Jurkat, Clone E6-1 (cell line): ENCODE results near the gene LRMDA.
"Not testable (repeated sequence)": the region's sequence is repeated elsewhere in the genome, so short reads cannot be mapped to it uniquely, and the experiment has no call there.

Experiments
- DNase-seq: peaks from one replicate; pipeline ENCODE4 v3.0.0-alpha.2; 2011; ENCODE audit warnings: low read depth, low spot score
- H3K4me3 ChIP-seq: 2 replicates; pipeline ENCODE4 v1.5.1; 2011; ENCODE audit warnings: mild to moderate bottlenecking, low read length, control low read depth, moderate library complexity

Gene LRMDA

DNA sequence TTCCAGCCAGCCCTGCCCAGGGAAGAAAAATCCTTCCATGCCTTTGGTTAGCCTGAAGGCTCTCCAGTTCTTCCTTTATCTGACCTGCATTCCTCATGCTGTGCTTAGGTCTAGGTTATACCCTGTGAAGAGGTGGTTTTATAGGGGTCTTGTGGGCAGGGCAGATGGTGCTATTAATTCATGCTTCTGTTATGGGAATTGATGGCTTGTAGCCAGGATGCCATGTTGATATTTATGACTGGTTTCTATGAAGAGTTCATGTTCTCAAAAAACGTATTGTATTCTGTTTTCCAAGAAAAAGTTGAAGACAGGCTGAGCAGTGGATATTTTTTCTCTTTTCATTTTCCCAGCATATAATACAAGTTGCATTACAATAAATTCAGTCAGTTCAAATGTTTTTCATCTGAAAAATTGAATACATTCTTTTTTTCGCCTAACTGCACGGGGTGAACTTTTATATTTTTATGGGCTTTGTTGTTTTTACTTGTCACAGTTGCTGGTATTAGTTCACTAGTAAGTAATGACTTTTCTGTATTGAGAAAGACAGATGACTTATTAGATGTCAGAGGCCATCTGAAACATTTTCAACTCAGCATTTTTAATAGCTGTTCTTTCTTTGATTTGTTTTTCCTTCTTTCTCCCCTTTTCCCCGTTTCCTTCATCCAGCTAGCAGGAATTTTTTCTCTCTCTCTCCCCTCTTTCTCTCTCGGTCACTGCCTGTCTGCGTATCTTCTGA lies 322.8 kb downstream of the LRMDA start:
- DNase-seq = no peak
- no peak overlapping the region for H3K4me3 ChIP-seq

DNA sequence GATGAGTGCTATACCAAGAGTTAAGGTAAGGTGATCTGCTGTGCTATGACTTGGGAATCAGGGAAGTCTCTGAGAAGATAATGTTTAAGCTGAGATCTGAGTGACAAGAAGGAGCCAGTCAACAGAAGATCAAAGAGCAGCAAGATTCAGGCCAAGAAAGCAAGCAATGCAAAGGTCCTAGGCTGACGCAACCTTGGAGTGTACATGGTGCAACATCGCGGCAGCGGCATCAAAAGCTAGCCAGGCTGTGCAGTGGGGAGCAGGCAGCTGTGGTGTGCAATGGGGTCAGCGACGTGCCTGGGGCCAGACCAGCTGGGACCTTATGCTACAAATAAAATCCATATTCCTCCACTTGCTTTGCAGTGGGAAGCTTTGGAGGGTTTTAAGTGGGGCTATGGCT lies 324.1 kb downstream of the LRMDA start:
- no peak for DNase-seq
- no peak overlapping the region for H3K4me3 ChIP-seq

DNA sequence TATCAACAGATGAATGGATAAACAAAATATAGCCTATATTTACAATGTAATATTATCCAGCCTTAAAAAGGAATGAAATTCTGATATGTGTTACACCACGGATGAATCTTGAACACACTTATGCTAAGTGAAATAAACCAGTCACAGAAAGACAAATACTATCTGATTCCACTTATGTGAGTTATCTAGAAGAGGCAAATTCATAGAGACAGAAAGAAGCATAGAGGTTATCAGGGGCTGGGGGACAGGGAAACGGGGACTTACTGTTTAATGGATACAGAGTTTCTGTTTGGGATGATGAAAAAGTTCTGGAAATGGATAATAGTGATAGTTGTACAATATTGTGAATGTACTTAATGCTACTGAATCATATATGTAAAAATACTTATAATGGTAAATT lies 329.9 kb downstream of the LRMDA start:
- no peak overlapping the region for H3K4me3 ChIP-seq
- no peak for DNase-seq

GRCh38 chr10:75762431-75762802 lies 331.0 kb downstream of the LRMDA start:
- no peak overlapping the region for H3K4me3 ChIP-seq
- no peak for DNase-seq

DNA sequence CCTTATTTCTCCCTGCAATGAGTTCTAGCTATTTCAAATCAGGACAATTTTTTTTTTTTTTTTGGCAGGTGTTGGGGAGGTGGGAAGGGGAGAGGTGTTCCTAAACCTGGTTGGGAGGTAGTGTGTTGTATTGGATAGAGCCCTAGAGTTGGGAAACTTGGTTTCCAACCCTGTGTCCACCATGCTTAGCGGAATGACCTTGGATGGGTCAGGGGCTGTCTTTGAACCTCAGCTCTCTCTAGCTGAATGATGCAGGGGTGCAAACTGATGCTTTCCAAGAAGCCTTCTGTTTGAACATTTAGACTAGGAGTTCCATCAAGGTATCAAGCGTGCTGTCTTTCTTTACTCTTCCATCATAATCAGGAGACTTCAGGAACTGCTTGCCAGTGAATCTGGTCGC lies 332.2 kb downstream of the LRMDA start:
- DNase-seq = no peak
- no peak overlapping the region for H3K4me3 ChIP-seq

DNA sequence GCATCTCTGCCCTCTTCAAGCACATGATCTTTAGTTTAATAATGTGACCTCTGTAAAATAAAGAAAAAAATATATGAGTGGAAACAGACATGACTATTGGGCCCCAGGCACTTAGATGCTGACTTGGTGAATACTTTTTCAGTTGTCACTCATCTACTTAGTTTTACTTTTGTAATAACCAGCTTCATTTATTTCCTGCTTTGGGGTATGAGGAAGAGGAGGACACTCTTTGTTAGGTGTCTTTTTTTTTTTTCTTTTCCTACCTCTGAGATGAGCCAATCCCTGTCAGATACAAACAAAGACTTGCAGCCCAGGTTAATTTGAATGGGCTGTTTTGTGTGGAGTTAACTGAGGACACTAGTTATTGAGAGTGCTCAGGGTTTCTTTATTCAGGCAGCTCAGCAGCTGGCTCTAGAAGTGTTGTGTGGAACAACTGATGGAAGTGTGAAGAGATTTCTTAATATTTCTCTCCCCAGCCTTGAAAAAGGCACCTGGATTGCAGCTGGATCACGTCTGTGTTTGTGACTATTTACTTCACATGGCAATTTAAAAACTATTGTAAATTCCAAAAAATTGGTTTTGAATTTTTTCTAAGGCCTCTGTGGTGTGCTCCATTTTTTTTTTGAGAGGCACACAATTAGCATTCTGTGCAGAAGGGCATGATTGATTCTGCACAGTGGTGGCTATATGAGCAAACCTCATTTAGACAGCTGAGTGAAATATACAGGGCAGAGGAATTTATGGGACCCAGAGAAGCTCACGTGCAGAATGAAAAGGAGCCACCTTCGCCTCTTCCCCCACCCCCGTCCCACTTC lies 333.8 kb downstream of the LRMDA start:
- DNase-seq = no peak
- no peak overlapping the region for H3K4me3 ChIP-seq

GRCh38 chr10:75765789-75766096 lies 334.3 kb downstream of the LRMDA start:
- H3K4me3 ChIP-seq = no peak overlapping the region
- no peak for DNase-seq

DNA sequence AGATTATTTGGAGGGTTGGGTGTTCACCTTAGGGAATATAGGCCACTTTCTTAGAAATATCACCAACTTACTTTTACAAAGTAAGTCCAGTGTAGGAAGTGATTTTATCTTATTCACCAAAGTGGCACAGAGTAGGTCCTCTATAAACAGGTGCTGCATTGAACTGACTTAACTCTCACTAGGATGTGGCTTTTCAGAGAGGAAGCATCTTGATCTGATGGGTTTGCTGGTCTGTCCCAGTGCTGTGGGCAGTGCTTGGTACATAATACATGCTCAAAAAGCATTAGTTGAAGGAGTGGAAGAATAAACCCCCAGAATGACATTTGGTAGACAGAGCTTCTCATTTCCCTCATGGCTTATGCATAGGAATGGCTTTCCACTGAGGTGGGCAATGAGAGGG lies 334.7 kb downstream of the LRMDA start:
- no peak overlapping the region for H3K4me3 ChIP-seq
- peak; percentile 17 for DNase-seq

GRCh38 chr10:75766752-75767151 lies 335.3 kb downstream of the LRMDA start:
- not testable (repeated sequence) for H3K4me3 ChIP-seq, DNase-seq

- DNase-seq = no peak
- no peak overlapping the region for H3K4me3 ChIP-seq
Observed at GRCh38 chr10:75770626-75771081, 339.2 kb downstream of the LRMDA start.

DNA sequence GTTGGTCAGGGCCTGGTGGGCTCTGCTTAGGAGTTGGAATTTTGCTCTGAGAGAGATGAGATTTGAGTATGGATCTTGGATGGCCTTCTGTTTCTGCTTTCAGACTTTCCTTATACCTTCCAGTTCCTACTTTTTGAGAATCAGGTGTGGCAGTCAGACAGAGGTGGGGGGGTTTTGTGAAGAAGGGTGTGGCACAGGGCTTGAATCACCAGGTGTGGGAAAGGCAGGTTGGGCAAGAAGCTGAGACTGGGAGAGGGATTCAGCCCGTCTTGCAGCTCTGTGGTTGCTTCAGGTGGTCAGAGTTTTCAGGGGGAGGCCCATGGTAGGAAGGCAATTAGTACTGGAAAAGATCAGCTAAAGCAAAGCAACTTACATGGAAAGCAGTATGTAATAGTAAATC lies 340.2 kb downstream of the LRMDA start:
- no peak overlapping the region for H3K4me3 ChIP-seq
- no peak for DNase-seq

DNA sequence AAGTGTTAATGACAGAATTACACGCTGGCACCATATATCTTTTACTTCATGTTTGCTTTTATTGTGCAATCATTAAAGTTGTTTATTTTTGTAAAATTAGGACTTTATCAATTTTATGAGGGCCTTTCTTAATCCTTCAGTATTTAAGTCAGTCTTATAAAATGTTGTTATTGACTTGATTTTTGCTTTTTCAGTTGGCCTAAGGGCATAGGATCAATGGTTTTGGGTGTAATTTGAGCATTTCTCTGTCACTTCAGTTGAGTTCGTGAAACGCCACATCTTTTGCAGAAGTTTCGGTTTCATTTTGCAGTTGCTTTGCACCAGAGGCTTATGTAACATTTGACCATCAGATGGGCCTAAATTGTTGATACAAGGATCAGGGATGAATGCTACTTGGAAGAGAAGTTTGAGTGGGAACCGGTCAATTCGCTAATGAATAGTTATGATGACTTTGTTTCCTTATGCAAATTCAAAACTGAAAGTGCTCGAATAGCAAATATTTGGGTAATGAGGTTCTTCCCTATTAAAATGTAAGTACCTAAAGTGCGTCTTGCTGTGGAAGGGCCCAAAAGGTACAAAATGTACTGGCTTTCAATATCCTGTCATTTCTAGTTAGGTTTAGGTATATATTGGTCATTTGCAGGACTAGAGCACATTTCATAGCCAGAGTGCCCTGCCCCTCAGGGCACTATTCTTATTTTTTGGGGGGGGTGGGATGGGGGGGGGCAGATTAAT lies 340.9 kb downstream of the LRMDA start:
- no peak for DNase-seq
- H3K4me3 ChIP-seq = no peak overlapping the region

DNA sequence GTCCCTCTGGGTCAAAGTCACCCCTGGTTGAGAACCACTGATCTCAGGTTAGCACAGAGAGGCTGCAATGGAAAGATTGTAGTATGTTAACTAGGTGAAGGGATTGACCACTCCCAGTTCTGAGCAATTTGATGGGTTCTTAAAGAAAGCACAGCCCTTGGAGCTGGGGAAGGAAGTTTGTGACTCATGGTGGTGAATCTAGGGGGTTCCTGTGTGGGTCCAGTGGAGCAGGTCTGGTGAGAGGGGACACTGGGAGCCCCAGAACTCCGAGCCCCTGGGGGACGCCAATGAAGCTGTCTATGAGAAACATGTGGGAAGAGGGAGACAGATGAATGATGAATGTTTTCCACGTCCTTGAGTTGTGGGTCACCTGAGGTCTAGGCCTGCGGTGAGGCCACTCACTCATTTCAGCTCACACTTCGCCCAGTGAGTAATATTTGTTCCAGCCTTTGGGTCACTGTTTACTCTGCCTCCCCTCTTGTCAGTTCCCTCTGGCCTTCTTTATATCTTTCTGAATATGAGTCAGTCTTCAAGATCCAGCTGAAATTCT lies 341.9 kb downstream of the LRMDA start:
- no peak for DNase-seq
- no peak overlapping the region for H3K4me3 ChIP-seq

DNA sequence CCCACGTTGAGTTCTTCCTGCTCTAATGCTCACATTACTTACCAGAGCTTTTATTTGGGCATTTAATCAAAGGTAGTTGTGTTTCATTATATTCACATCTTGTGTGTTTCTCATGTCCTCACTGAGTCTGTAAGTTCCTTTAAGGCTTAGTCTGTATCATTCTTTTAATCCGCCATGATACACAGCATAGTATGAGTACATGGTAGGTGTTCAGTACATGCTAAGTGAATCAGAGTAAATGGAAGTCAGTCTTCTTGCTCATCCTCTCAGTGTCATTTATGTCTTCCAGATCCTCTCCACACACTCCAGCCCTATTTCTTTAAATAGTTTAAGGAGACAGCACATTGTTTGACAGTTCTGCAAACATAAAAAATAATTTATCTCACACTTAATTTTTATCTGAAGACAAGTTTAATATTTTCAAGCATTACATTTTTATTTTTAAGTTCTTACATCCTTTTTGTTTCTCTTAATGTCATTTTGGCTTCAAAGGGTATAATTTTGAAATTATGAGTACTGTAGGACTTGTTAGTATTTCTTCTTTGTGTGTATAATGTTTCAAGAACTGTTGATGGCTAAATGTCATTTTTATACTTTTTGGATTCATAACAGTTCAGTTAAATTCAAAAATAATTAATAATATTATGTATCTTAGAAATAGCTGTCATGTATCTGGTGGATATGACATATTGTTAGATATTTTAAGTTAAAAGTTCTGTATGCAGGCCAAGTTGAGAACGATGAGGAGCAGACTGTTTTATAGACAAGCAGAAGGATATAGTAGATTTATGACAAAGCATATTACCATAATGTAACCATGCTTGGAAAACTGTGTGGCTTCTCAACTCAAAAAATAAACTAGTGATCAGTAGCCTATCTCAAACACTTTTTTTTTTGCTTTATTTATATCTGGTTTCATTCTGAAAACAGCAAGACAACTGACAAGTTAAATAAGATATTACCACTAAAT lies 342.7 kb downstream of the LRMDA start:
- H3K4me3 ChIP-seq = no peak overlapping the region
- no peak for DNase-seq

- DNase-seq = no peak
- H3K4me3 ChIP-seq = no peak overlapping the region
Observed at GRCh38 chr10:75774783-75775490, 343.5 kb downstream of the LRMDA start.

GRCh38 chr10:75776738-75777504 lies 345.5 kb downstream of the LRMDA start:
- peak; percentile 68 for DNase-seq
- H3K4me3 ChIP-seq = peak overlapping the region; percentile 19

DNA sequence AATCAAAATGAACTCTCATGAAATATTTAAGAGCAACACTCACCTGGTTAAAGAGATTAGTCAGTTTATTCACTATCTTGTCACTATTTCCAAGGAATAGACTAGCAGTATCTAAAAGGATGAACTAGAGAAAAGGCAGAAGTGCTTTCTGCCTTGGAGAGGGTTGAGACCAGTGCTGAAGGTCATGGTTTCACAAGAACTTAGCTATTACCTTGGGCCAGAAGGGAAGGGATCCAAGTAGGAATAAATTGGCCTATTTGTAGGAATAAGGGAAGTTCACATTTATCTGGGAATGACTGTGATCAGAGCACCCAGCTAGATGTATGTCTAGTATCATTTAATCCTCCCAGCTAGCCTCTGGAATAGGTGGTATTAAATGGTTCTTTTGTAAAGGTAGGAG lies 347.2 kb downstream of the LRMDA start:
- DNase-seq = no peak
- no peak overlapping the region for H3K4me3 ChIP-seq
